ENCODE data around the gene TMEM179.

TMEM179 gene

GRCh38 chr14:104554088-104554607 lies 50.4 kb downstream of the TMEM179 start:
- H3K9me2 ChIP-seq (replicated peaks; ENCODE audit: insufficient read depth, low read length), result no peaks in the 10 kb centered on the region
- H4K20me1 ChIP-seq (ENCODE audit: low read depth, low read length), result no peaks in the 10 kb centered on the region
- H3F3A ChIP-seq (ENCODE audit: insufficient read depth), result no peaks in the 10 kb centered on the region
- no peak overlapping the region for H3K27ac ChIP-seq (ENCODE audit: low read depth, low read length)
- H3K9ac ChIP-seq (ENCODE audit: low read length), result no peak overlapping the region
- no peak overlapping the region for H3K4me3 ChIP-seq (ENCODE audit: insufficient read depth, low read length, poor library complexity, severe bottlenecking)
- H3K79me2 ChIP-seq (ENCODE audit: insufficient read depth, low read length), result no peaks in the 10 kb centered on the region
- H2AFZ ChIP-seq (ENCODE audit: low read depth, low read length, severe bottlenecking), result no peak overlapping the region
- TF ChIP-seq CTCF (IDR thresholded peaks at IDR 0.05; ENCODE audit: insufficient read depth, low read length, poor library complexity, severe bottlenecking), result no peak
- no peak for TF ChIP-seq EZH2phosphoT487 (conservative IDR thresholded peaks at IDR 0.05; ENCODE audit: low read length)
- H3K27me3 ChIP-seq (ENCODE audit: low read length), result no peaks in the 10 kb centered on the region
- no peaks in the 10 kb centered on the region for H3K36me3 ChIP-seq (ENCODE audit: low read length)
- no peaks in the 10 kb centered on the region for H3K9me3 ChIP-seq (ENCODE audit: insufficient read depth, low read length)
- no peak overlapping the region for H3K4me2 ChIP-seq (ENCODE audit: low read depth, low read length, poor library complexity, severe bottlenecking)

- TF ChIP-seq CTCF (IDR thresholded peaks at IDR 0.05; ENCODE audit: insufficient read depth, low read length, poor library complexity, severe bottlenecking) (no peak), EZH2phosphoT487 (conservative IDR thresholded peaks at IDR 0.05; ENCODE audit: low read length) (no peak)
- H3K9ac ChIP-seq (ENCODE audit: low read length), result no peak overlapping the region
- no peaks in the 10 kb centered on the region for H3K36me3 ChIP-seq (ENCODE audit: low read length)
- H3K27ac ChIP-seq (ENCODE audit: low read depth, low read length), result no peak overlapping the region
- H4K20me1 ChIP-seq (ENCODE audit: low read depth, low read length), result no peaks in the 10 kb centered on the region
- no peaks in the 10 kb centered on the region for H3F3A ChIP-seq (ENCODE audit: insufficient read depth)
- no peaks in the 10 kb centered on the region for H3K9me2 ChIP-seq (replicated peaks; ENCODE audit: insufficient read depth, low read length)
- H3K4me3 ChIP-seq (ENCODE audit: insufficient read depth, low read length, poor library complexity, severe bottlenecking), result no peak overlapping the region
- no peaks in the 10 kb centered on the region for H3K27me3 ChIP-seq (ENCODE audit: low read length)
- H3K9me3 ChIP-seq (ENCODE audit: insufficient read depth, low read length), result no peaks in the 10 kb centered on the region
- no peaks in the 10 kb centered on the region for H3K79me2 ChIP-seq (ENCODE audit: insufficient read depth, low read length)
- H3K4me2 ChIP-seq (ENCODE audit: low read depth, low read length, poor library complexity, severe bottlenecking), result no peak overlapping the region
- no peak overlapping the region for H2AFZ ChIP-seq (ENCODE audit: low read depth, low read length, severe bottlenecking)
Measured at GRCh38 chr14:104553166-104554087, 51.1 kb downstream of the TMEM179 start.

- H3F3A ChIP-seq (ENCODE audit: insufficient read depth), result no peaks in the 10 kb centered on the region
- no peak overlapping the region for H2AFZ ChIP-seq (ENCODE audit: low read depth, low read length, severe bottlenecking)
- no peak overlapping the region for H3K9ac ChIP-seq (ENCODE audit: low read length)
- H4K20me1 ChIP-seq (ENCODE audit: low read depth, low read length), result no peaks in the 10 kb centered on the region
- H3K4me3 ChIP-seq (ENCODE audit: insufficient read depth, low read length, poor library complexity, severe bottlenecking), result no peak overlapping the region
- H3K27me3 ChIP-seq (ENCODE audit: low read length), result no peaks in the 10 kb centered on the region
- no peaks in the 10 kb centered on the region for H3K9me3 ChIP-seq (ENCODE audit: insufficient read depth, low read length)
- no peak overlapping the region for H3K27ac ChIP-seq (ENCODE audit: low read depth, low read length)
- H3K79me2 ChIP-seq (ENCODE audit: insufficient read depth, low read length), result no peaks in the 10 kb centered on the region
- TF ChIP-seq CTCF (IDR thresholded peaks at IDR 0.05; ENCODE audit: insufficient read depth, low read length, poor library complexity, severe bottlenecking), result no peak
- TF ChIP-seq EZH2phosphoT487 (conservative IDR thresholded peaks at IDR 0.05; ENCODE audit: low read length), result no peak
- no peaks in the 10 kb centered on the region for H3K36me3 ChIP-seq (ENCODE audit: low read length)
- no peaks in the 10 kb centered on the region for H3K9me2 ChIP-seq (replicated peaks; ENCODE audit: insufficient read depth, low read length)
- H3K4me2 ChIP-seq (ENCODE audit: low read depth, low read length, poor library complexity, severe bottlenecking), result no peak overlapping the region
Measured at GRCh38 chr14:104552738-104553125, 51.8 kb downstream of the TMEM179 start.

Measured in SU-DHL-6 (cell line).